GM19468 (cell line): ENCODE results near the gene MAD1L1.
"Not testable (repeated sequence)": the region's sequence is repeated elsewhere in the genome, so short reads cannot be mapped to it uniquely, and the experiment has no call there.

ENCODE experiments used
- ATAC-seq: cut with Tn5 transposase; IDR thresholded peaks from one replicate; pipeline ENCODE4 v1.9.1; 2021; ENCODE audit warnings: mild to moderate bottlenecking, moderate library complexity, moderate number of reproducible peaks; ENCODE audit not compliant: unreplicated experiment; ENCODE audit errors: extremely low read depth

Gene MAD1L1

DNA sequence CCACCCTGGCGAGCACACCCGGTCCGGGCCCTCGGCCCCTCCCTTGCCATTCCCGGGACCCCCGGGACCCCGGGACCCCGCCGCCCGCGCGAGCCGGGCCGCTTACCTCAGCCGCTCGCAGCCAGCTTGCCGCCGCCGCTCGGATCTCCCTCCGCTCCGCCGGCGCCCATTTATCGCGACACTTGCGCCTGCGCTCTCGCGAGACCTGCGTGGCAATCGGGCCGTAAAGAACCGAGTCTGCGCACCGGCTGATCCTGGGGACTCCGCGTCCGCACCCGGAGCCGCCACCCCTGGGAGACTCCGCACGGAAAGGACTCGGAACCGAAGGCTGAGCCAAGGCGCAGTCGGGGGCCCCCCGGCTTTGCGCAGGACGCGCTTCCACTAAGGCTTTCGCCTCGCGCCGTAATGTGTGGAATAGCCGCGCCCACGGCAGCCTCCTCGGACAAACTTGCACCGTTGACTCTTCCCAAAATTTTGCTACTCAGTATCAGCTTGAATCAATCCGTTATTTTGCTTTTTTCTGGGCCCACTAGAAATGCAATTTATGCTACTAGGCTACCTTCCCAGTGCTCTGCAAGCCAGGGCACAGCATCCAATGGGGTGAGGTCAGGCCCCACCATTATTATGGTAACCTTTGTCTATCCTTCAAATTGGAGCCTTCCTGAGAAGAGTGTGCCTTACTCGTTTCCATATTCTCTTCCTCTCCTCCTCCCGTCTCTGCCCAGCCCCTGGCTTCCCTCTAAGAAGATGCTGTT is at the start of gene MAD1L1:
MAD1L1 (minus strand) TSS at position 180 of the 755 bp plus-strand sequence. CDS start 2,812 bp downstream, outside the sequence.
- ATAC-seq, result peak; percentile 51

DNA sequence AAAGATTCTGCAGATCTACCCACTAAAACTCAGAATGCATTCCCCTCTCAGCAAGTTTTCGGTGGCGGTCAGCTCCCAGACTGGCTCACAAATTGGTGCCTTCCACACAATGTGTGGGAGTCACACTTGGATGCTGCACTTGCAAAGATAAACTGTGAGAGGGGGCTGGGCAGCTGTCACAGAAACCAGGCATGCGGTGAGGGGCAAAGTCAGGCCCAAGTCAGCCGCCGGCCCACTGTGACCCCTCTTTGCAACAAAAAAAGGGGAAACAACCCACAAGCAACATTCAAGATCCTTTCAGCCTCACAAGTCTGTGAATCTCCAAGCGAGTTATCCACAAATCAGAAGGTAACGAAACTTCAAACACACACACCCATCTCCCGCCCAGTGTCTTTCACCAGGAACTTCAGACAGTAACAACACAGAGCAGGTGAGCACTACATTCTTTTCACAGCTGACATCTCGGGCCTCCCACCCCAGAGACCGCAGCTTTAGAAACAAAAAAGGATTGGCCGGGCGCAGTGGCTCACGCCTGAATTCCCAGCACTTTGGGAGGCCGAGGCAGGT is 49.5 kb upstream of the MAD1L1 start:
- ATAC-seq, result no peak

DNA sequence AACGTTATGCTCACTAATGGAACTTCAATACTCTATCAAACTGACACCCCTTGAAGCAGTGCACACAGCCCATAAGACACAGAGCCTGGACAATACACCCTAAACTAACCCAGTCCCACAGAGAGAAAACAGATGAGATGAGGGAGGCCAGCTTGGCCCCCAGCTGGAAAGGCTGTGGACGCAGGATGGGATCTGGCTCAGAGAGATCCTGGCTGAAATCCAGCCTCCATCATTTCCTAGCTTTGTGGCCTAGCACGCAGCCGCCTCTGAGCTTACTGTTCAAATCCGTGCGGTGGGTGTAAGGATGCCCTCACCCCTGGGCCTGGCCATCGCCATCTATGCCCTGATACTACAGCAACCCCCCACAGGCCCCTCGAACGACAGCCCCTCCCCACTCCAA is 48.8 kb upstream of the MAD1L1 start:
- no peak for ATAC-seq

DNA sequence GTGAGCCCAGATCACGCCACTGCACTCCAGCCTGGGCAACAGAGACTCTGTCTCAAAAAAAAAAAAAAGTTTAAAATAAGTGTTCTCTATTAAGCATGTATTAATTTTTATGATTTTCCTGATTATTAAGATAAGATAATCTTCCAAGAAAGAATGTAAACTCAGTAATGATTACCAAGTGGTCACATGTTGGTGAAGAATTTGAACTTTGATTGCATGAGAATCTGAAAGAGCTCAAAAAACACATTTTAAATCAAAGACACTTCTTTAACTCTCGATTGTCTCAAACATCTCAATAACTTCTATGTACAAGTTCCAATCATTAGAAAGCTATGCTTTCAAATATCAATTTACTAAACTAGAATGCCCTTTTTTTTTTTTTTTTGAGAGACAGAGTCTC is 47.7 kb upstream of the MAD1L1 start:
- ATAC-seq, result no peak

DNA sequence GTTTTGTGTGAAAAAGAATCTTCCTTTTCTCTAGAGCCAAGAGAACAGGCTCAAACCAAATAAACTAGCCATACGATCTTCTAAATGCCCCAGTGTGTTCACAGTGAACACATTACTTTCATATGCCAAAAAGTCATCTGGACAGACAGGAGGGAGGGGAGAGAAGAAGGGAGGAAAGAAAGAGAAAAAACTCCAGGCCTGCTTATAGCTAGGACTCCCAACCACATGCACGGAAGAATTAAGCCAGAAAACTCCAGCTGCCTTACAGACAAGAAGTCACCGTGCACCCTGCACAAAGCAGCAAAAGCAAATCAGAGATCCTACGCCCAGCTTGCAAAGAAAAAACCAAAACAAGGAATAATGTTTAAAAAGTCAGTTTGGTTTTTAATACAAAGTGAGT is 47.2 kb upstream of the MAD1L1 start:
- no peak for ATAC-seq

DNA sequence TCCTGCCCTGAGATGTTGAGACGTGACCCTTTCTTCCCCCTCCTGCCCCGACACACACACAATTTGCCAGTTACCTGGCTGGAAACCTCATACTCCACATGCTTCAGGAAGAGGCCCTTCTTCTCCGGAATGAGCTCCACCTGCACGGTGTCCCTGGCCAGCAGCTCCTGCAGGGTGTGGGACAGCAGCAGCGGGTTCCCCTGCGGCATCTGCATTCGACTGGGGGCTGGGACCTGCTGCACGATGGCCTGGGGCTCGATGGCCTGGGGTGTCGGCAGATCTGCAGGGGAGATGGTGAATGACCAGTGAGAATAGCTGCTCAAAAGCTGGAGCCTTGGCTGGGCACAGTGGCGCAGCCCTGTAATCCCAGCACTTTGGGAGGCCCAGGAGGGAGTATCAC is 45.3 kb upstream of the MAD1L1 start:
- ATAC-seq, result no peak

DNA sequence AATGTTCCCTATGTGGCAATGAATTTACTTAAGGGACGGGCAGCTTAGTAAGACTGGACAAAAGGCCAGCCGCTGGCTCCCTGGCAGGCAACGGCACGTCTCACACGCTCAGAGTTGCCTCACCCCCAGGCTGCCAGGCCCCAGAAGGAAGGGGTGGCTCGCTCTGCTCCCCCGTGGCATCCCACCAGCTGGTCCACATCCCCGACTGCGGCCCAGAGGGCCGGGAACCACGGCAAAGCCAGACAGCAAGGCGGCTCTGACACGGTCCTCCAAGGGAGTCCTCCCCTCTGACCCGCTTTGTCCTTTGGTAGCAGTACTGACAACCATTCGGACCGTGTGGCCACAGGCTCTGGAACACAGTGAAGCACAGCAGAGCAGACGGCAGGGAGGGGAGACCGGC is 43.4 kb upstream of the MAD1L1 start:
- ATAC-seq, result no peak

DNA sequence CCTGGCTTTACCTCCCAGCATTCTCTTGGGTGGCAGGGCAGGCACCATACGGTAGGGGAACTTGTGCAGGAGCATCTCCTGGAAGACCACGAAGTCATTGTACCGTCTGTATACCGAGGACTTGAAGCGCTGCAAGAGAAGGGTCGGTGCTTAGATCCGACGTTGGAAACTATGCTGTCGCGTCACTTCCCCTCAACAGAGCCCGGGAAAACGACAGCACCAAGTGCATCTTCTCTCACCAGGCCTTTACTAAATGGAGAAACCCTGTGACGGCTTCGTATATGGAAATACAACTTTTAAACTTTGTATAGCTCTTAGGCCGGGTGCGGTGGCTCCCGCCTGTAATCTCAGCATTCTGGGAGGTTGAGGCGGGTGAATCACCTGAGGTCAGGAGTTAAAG is 42.4 kb upstream of the MAD1L1 start:
- no peak for ATAC-seq

DNA sequence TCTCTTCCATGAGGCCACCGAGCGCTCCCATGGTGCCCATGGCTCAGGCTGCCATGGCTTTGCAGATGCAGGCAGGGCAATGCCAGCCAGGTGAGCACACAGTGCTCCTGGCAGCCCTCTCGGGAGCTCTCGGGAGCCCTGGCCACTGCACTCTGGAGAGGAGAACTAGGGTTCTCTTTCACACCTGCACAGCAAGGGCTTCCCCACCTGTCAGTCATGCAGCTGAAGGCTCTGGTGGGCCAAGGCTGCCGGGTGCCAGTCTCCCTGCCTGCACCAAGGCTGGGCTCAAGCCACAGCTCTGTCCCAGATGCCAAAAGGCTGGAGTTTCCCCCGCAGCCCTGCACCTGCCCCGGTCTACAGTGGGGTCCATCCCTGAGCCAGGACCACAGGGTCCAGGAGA is 41.9 kb upstream of the MAD1L1 start:
- no peak for ATAC-seq

DNA sequence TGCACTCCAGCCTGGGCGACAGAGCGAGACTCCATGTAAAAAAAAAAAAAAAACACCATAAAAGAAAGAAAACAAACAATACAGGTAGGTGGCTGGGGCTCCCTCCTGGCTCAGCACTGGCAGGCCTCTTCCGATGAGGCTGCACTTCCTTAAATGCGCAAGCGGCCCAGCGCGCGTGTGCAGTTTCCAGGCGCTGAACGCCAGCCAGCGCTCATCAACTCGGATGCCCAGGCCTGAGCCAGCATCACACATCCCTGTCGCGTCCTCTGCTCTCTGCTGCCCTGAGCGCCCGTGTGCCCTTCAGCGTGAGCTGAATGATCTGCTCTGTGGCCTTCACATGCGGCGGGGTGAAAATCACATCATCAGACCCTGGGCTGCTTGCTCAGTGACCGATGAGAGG is 41.1 kb upstream of the MAD1L1 start:
- no peak for ATAC-seq

DNA sequence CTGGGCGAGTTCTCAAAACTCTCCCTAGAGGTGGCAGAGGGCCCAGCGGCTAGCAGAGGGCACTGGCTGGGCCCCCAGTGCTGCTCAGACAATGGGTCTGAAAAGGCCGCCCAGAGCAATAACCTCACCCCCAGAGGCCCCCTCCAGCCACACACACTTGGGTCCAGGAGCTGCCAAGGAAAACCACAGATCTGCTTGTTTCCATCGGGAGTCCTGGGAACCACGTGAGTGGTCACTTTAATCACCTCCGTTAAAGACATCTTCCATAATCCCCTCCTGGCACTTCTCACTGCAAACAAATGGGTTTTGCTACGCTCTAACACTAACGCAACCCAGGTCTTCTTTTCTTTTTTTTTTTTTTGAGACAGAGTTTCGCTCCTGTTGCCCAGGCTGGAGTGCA is 39.3 kb upstream of the MAD1L1 start:
- no peak for ATAC-seq

DNA sequence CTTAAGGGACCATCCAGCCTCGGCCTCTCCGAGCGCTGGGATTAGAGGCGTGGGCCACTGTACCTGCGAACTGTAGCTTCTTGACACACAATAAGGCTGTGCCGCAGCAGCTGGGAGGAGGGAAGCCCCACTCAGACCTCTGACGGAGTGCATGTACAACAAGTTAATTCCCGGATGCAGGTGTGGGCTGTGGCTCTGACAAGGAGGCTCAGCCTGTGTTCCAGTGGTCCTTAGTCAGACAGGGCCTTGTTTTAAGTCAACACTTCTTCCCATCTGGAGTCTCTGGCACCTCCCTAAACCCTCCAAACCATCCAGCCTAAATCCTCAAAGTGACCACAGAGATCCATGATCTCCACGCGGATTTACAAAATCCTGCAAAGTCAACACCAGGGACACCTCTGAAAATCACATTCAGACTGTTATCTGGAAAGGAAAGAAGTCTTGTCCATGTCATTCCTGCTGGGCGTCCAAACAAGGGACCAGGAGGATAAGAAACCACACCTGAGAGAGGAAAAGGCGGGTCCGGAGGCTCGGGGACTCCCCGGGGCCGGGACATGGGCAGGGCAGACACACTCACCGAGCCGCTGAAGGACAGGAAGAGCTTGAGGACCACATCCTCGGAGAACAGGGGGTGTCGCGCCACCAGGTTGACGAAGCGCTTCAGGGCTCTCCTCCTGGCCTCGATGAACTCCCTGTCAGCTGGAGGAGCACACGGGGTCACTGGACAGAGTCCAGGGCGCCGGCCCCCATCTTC is 38.7 kb upstream of the MAD1L1 start:
- no peak for ATAC-seq

DNA sequence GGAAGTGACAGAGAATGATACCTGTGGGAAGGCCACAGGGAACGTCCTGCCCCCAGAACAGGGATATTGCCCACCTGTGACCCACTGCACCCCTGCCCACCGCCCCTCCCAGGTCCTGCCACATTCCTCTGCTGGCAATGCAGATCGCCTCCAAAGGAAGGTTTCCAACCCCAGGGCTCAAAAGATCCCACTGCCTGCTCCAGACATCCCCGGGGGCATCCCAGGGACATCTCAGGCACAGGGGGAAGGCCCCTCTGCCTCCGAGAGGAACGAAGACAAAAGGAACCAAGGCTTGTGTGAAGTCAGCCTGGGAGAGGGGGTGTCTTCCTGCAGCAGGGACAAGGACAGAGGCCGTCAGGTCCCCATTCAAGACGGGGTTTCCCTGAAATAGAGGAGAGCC is 37.8 kb upstream of the MAD1L1 start:
- no peak for ATAC-seq

DNA sequence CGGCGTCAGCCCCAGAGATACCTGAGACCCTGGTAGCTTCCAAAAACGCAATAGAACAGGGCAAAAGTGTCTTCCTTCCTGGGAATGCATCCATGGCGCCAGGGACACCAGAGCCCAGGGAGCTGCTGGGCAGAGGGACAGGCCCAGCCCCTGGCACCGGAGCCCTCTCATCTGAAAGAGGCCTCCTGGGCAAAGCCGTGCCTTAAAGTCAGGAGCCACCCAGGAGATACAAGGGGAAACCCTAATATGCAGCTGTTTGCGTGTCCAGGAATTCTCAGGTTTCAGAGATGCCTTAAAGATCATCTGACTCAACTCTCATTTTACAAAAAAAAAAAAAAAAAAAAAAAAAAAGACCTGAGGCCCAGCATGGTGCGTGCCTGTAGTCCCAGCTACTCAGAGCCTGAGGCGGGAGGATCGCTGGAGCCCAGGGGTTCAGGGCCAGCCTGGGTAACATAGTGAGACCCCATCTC is 37.3 kb upstream of the MAD1L1 start:
- no peak for ATAC-seq

DNA sequence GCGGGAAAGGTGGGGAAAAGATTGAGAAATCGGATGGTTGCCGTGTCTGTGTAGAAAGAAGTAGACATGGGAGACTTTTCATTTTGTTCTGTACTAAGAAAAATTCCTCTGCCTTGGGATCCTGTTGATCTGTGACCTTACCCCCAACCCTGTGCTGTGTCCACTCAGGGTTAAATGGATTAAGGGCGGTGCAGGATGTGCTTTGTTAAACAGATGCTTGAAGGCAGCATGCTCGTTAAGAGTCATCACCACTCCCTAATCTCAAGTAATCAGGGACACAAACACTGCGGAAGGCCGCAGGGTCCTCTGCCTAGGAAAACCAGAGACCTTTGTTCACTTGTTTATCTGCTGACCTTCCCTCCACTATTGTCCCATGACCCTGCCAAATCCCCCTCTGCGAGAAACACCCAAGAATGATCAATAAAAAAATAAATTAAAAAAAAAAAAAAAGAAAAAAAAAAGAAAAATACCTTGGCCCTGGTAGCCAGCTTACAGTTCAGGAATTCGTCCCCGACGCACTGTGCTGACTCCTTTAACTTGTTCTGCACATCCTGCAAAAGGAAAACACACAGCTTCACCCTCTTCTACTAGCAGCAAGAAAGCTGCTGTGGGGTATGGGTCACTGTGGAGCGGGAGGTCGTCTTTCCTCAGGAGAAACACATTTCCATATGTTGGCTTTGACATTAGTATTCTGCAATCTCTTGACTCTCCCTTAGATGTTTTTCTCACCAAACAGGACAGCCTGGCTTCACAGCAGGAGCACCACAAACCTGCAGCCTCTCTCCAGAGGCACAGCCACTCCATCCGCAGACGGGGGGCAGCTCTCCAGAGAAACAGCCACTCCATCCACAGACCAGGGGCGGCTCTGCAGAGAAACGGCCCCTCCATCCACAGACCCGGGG is 36.6 kb upstream of the MAD1L1 start:
- not testable (repeated sequence) for ATAC-seq

DNA sequence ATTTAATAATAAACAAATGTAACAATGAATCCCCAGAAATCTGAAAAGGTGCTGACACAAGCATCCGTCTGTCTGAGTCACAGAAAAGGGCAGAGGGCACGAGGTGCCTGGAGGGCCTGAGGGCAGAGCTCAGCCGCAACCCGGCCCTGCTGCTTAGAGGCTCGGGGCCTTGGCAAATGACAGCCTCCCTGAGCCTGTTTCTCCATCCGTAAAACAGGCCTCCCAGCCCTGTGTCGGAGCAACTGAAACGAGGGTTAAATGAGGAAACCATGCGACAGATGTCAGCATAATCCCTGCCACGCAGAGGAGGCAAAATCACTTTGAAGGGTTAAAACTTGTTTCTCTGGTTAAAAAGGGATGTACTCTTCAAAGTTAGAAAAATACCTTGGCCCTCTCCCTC is 34.2 kb upstream of the MAD1L1 start:
- no peak for ATAC-seq

DNA sequence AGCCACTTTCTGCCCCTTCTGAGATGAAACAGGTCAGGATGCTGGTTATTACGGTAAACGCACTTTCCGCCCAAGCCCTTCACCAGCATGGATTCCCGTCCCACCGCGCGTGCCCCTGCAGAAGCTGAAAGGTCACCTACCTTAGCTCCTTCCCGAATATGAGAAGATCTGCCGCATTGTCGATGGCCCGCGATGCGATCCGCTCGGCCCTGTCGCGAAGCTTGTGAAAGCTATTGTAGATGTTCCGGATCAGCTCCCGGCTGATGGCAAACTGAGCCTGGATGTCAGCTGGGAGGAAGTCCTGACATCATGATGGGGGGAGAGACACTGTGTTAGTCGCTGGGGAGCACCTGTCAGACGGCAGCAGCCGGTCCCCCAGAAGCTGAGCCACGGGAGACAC is 31.4 kb upstream of the MAD1L1 start:
- no peak for ATAC-seq

DNA sequence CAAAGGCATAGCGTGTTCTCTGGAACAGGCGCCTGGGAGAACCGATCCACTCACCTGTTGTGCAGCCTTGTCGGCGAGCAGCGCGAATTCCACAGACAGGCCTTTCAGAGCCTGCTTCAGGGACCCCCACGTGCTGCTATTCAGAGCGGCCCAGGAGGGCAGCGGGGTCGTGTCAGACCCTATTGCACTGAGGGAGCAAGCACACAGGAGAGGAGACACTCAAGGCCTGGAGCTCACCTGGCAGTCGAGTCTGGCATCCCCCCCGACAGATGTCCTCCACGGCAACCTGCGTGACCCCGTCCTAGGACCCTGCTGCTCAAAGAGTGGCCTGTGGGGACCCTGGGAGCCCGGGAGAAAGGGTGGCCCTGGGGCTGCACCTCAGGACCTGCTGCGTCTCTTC is 30.4 kb upstream of the MAD1L1 start:
- no peak for ATAC-seq

DNA sequence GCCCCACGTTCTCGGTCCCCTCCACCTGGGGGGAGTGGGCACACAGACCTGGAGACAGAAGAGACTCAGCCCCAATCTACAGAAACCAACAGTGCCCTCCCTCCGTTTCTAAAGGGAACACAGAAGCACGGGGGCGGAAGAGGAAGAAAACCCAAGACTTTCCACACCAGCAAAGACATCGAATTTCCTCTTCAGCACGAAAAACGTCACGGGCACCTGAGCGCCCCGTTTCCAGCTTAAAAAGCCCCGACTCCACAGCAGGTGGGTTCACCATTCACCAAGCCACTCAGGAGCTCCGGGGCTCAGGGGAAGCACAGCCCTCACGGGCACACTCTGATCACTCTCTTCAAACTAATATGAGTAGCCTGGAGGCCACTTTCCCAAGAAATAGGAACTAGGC is 28.9 kb upstream of the MAD1L1 start:
- no peak for ATAC-seq

DNA sequence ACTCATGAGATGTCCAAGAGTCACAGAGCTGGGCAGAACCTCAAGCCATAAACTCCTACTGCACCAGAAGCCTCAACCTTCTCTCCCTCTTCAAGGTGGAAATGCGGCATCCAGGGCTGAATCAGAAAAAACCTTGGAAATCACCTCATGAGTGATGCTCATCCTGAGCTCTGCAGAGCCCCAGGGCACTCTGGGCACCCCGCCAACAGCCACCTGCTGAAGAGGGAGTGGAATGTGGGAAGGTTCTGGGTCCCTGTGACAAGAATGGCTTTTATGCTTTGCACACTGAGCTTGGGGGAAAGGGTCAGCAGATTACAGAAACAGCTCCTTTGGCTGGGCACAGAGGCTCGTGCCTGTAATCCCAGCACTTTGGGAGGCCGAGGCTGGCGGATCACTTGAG is 28.1 kb upstream of the MAD1L1 start:
- ATAC-seq, result no peak
